ENCODE results near the gene YWHAG.

DNA sequence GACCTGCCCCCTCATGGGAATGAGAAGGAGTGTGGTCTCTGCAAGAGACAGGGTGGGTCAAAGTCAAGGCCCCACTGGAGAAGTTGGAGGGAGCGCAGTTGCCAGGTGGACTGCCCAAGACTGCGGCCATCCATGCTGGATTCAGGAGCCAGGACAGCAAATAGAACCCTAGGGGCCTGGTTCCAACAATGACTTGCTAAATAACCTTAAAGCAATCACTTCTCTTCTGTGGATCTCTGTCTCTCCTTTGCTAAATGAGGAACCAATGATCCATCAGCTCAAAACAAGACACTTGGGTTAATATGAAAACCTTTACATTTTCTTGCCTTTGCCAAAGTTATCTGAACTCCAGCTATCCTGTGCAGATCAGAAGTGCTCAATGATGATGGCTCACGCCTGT is 12.6 kb upstream of the YWHAG start:
- TF ChIP-seq, protein P1, sequence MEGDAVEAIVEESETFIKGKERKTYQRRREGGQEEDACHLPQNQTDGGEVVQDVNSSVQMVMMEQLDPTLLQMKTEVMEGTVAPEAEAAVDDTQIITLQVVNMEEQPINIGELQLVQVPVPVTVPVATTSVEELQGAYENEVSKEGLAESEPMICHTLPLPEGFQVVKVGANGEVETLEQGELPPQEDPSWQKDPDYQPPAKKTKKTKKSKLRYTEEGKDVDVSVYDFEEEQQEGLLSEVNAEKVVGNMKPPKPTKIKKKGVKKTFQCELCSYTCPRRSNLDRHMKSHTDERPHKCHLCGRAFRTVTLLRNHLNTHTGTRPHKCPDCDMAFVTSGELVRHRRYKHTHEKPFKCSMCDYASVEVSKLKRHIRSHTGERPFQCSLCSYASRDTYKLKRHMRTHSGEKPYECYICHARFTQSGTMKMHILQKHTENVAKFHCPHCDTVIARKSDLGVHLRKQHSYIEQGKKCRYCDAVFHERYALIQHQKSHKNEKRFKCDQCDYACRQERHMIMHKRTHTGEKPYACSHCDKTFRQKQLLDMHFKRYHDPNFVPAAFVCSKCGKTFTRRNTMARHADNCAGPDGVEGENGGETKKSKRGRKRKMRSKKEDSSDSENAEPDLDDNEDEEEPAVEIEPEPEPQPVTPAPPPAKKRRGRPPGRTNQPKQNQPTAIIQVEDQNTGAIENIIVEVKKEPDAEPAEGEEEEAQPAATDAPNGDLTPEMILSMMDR (IDR thresholded peaks at IDR 0.05; ENCODE audit: low read length) = no peak
- TF ChIP-seq EZH2 (IDR thresholded peaks at IDR 0.05; ENCODE audit: borderline replicate concordance, low read length) = no peak
